Activated naive CD8-positive, alpha-beta T cell treated with anti-CD3 and anti-CD28 coated beads for 36 hours (primary cell): Measurements from ENCODE around the gene MTAP. TPM values are rescaled to one million over a fixed set of nuclear protein-coding genes. Genes with fewer than 3 reads are reported as not detected.
A peak's percentile ranks its signal among the peaks of the same experiment; 100 is the strongest.

Experiments used
- DNase-seq: peaks from one replicate; pipeline ENCODE4 v3.0.0; 2021
- H3K27ac Mint-ChIP-seq: one replicate; pipeline ENCODE4 v1.8.0; 2022; ENCODE audit warnings: mild to moderate bottlenecking, moderate library complexity, mixed read lengths
- H3K27me3 Mint-ChIP-seq: one replicate; pipeline ENCODE4 v1.8.0; 2022; ENCODE audit warnings: mild to moderate bottlenecking, mixed read lengths
- H3K36me3 Mint-ChIP-seq: one replicate; pipeline ENCODE4 v1.8.0; 2021; ENCODE audit warnings: mild to moderate bottlenecking, mixed read lengths
- H3K4me1 Mint-ChIP-seq: one replicate; pipeline ENCODE4 v1.8.0; 2021; ENCODE audit warnings: mixed read lengths
- H3K4me3 Mint-ChIP-seq: one replicate; pipeline ENCODE4 v1.8.0; 2022; ENCODE audit warnings: mild to moderate bottlenecking, moderate library complexity, mixed read lengths
- H3K9me3 Mint-ChIP-seq: one replicate; pipeline ENCODE4 v1.8.0; 2022; ENCODE audit warnings: mixed read lengths
- total RNA-seq, 2 experiments: library from RNA; stranded (reverse); gene quantifications; one replicate each; pipeline ENCODE4 v1.2.3, GENCODE V29; 2021

Gene MTAP
- total RNA-seq, 2 experiments from 2014 or later, result 87.5 to 105 TPM

DNA sequence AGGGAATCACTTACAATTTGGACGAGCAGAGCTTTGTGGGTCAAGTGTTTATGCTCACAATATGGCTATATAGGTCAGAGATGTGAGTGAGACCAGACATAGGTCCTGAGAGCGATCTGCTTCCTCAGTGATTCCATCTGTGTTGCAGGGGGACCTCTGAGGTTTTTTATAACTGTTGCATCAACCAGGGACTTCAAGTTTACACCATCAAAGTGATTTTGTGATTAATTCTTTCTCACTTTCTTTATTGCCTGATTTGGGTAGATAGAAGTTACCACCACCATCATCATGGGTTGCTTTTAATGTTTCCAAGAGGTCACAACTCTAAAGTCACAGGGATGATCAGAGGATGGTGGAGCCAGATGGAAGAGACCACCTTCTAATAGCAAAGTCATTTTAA lies 7.0 kb upstream of the MTAP start:
- Mint-ChIP-seq H3K36me3 (no peaks in the 10 kb centered on the region), H3K9me3 (no peaks in the 10 kb centered on the region), H3K4me1 (peaks cover 14% of the 10 kb centered on the region), H3K27ac (no peak overlapping the region), H3K4me3 (no peak overlapping the region), H3K27me3 (peaks cover 42% of the 10 kb centered on the region)
- no peak for DNase-seq

DNA sequence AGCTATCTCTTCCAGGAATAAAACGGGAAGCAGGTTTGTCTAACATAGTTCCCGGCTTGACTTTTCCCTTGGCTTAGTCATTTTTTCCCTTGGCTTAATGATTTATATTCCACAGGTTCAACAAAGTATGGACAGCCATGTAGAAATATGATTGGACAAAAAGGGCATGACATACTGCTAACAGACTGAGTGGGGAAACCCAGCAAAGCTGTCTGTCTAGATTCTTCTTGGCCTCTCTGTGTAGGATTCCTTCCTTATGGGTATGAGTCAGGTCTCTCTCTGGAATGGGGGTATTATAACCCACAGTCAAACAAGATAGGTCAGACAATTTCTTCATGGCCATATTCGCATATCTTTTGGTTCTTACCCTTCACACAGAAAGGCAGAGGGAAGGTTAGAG lies 5.7 kb upstream of the MTAP start:
- Mint-ChIP-seq H3K9me3 (no peaks in the 10 kb centered on the region), H3K27ac (no peak overlapping the region), H3K36me3 (no peaks in the 10 kb centered on the region), H3K4me3 (no peak overlapping the region), H3K4me1 (peaks cover 18% of the 10 kb centered on the region), H3K27me3 (peaks cover 38% of the 10 kb centered on the region)
- DNase-seq, result no peak

DNA sequence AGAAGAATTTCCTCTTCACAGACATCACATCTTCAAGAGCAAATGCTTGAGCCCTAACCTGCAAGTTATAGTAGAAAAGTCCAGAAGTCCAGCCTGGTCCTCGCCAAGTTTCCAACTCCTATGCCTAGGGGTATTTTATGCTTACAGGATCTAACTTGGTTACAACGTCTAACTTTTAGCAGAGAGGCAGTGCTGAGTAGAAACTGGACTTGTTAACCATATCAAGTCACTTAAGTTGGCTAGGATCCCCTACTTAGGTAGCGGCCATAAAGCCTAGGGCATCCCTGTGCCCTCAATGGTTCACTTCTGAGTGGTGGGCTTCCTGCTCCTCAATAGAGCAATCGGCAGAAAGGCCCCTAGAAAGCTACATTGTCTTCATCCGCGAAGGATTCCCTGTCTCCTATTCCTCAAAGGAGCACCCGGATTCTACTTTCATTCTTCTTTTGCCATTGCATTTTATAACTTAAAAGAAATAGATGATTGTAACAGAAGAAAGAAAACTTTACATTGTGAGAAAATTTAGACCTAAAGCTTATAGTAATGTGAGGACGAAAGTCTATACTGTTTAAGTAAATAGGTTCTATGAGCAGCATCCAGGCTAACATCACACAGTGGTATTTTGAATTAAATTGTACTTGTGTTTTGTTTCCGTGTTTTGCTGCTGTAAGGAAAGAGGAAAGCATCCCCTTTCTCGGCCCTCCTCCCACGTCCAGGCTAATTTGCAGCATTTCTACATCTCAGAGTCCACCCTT lies 1.3 kb upstream of the MTAP start:
- peak overlapping the region; percentile 100 for H3K27ac Mint-ChIP-seq

DNA sequence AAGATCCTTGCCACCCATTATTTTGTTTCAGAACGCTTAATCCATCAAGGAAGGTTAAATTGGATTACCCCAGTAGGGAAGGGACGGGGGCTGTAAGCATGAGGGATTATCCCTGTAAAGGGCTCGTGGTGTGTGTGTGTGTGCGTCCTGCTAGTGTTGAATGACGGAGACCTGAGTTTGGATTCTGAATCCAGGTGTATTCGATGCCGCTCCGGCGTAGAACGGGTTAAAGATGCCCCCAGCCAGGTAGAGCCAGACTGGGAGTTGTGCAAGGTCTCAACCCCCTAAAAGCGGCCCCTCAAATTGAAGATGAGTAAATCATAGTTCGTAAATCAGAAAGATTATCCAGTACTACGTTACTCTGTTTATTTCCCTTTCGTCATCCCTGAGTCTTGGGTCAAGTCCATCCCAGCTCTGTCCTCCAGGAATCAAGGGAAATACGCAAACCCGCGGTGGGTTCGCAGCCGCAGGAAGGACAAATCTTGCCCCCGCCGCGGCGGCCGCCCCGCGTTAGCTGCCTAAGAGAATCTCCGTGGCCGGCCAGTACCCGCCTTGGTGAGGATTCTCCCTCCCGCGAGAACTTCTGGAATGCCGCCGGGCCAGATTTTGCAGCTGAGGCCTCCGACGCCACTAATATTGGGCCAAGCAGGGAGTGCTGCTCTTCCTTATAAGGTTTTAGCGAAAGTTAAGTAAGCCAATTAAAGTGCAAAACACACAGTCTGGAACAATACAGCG lies 586 bp upstream of the MTAP start:
- H3K36me3 Mint-ChIP-seq, result peaks cover 31% of the 10 kb centered on the region
- no peaks in the 10 kb centered on the region for H3K9me3 Mint-ChIP-seq
- DNase-seq, result peak; percentile 27
- peak overlapping the region; percentile 100 for H3K27ac Mint-ChIP-seq
- H3K4me1 Mint-ChIP-seq, result peaks cover 37% of the 10 kb centered on the region
- peaks cover 21% of the 10 kb centered on the region for H3K27me3 Mint-ChIP-seq
- peak overlapping the region; percentile 100 for H3K4me3 Mint-ChIP-seq

More for the DNA sequence above, 1.3 kb upstream of the MTAP start:
- Mint-ChIP-seq H3K27me3 (peaks cover 28% of the 10 kb centered on the region), H3K36me3 (peaks cover 28% of the 10 kb centered on the region), H3K4me1 (peaks cover 35% of the 10 kb centered on the region), H3K4me3 (peak overlapping the region; percentile 100), H3K9me3 (no peaks in the 10 kb centered on the region)
- DNase-seq, result no peak

DNA sequence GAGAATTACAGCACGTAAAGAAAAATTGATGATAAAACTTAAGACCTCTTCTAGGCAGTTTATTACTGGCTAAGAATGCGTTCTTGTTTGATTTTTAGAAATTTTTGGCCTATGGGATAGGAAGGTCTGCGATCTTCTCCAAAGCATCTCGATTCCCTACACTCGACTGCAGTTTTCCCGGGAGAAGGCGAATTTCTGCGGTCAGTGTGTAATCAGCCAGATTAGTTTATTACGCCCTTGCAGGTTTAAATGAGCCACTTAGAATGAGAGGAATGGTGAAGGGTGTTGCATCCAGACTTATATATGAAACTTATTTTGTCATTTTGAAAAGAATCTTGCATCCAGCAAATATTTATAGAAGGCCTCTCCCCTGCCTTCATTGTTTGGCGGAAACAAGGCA lies 1.2 kb downstream of the MTAP start:
- peaks cover 42% of the 10 kb centered on the region for H3K4me1 Mint-ChIP-seq
- peaks cover 31% of the 10 kb centered on the region for H3K36me3 Mint-ChIP-seq
- H3K4me3 Mint-ChIP-seq, result peak overlapping the region; percentile 100
- no peak for DNase-seq
- peaks cover 10% of the 10 kb centered on the region for H3K27me3 Mint-ChIP-seq
- H3K9me3 Mint-ChIP-seq, result no peaks in the 10 kb centered on the region
- H3K27ac Mint-ChIP-seq, result peak overlapping the region; percentile 100

DNA sequence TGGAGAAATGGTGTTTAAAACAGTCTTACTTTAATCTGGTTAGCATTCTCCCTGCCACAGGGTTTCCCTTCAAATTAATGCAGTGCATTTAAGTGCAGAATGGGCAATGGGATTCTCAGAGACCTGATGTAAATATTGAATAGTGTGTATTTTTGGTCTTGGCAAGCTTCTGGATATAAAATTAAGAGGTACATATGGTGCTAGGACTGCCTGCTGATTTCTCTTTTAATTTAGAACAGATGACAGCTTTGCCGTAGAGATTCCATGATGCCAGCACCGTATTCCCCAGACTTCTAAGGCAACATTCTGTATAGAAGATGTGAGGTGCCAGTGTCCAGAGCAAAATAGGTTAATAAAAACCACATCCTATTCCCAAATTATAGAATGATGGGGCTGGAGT lies 1.9 kb downstream of the MTAP start:
- Mint-ChIP-seq H3K9me3 (no peaks in the 10 kb centered on the region), H3K27ac (no peak overlapping the region), H3K4me1 (peaks cover 46% of the 10 kb centered on the region), H3K36me3 (peaks cover 35% of the 10 kb centered on the region), H3K27me3 (peaks cover 10% of the 10 kb centered on the region), H3K4me3 (peak overlapping the region; percentile 100)
- DNase-seq, result no peak

DNA sequence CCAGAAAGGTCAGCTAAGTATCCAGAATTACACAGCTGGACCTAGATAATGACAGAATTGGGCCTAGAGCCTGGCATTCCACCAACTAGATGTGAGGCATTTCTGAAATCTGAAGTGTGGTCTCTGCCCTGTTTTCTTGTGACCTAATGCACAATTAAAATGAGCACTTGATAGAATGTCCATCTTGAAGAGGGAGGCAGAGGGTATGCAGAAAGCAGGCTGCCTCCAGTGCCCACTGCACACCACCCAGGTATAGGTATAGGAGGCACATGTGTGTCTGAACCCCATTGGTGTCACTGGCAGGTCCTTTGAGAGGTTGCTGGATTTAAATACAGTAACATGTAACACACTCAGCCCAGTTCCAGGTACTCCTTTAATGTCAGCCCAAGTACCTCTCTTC lies 2.4 kb downstream of the MTAP start:
- H3K27ac Mint-ChIP-seq, result peak overlapping the region; percentile 70
- H3K4me1 Mint-ChIP-seq, result peaks cover 48% of the 10 kb centered on the region
- H3K9me3 Mint-ChIP-seq, result no peaks in the 10 kb centered on the region
- DNase-seq, result no peak
- H3K27me3 Mint-ChIP-seq, result peaks cover 7% of the 10 kb centered on the region
- peaks cover 37% of the 10 kb centered on the region for H3K36me3 Mint-ChIP-seq
- peak overlapping the region; percentile 59 for H3K4me3 Mint-ChIP-seq

DNA sequence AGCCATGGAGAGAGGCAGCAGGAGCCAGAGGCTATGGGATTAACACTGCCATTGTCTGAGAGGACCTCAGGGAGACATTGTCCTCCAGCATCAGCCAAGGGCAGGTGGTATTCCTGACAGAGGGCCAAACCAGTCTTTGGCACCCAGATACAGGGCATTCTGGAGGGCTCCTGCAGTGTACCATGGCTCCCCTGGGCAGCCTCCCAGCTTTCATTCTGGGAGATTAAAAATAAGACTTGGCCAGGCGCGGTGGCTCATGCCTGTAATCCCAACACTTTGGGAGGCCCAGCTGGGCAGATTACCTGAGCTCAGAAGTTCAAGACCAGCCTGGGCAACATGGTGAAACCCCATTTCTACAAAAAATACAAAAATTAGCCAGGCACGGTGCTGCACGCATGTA lies 4.2 kb downstream of the MTAP start:
- no peak for DNase-seq
- Mint-ChIP-seq H3K27ac (peak overlapping the region; percentile 23), H3K4me1 (peaks cover 52% of the 10 kb centered on the region), H3K4me3 (no peak overlapping the region), H3K36me3 (peaks cover 44% of the 10 kb centered on the region), H3K27me3 (no peaks in the 10 kb centered on the region), H3K9me3 (no peaks in the 10 kb centered on the region)

DNA sequence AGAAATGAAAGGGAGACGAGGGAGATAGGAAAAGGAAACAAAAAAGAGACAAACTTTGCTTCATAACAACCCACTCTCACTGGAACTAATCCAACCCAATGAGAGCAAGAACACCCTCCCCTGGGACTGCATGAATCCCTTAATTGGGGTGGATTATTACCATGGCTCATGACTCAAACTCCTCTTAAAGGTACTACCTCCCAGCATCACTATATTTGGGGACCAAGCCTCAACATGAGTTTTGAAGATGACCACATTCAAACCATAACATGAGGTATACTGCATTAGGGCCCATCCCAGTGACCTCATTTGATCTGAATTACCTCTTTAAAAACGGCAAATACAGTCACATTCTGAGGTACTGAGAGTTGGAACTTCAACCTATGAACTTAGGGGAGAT lies 8.0 kb downstream of the MTAP start:
- Mint-ChIP-seq H3K27ac (peak overlapping the region; percentile 81), H3K36me3 (peaks cover 36% of the 10 kb centered on the region), H3K9me3 (no peaks in the 10 kb centered on the region), H3K4me1 (peaks cover 57% of the 10 kb centered on the region), H3K4me3 (no peak overlapping the region), H3K27me3 (no peaks in the 10 kb centered on the region)
- DNase-seq, result no peak

DNA sequence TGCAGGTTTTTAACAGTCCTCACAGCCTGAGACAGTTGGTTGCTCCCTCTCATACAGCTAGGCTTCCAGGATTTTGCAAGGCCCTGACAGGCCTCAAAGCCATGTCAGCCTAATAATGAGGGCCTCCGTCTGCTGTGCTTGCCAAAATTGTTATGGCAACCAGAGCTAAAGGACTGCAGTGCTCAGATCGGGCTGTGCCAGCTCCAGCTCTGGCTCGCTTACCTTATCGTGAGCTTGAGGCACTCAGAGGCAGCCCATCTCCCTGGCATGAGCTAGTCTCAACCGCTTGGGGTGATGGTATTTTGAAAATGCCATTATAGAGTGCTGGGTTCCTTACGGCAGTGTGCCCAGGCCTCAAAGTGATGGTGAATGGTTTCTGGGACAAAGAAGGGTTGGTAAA lies 8.4 kb downstream of the MTAP start:
- Mint-ChIP-seq H3K4me3 (no peak overlapping the region), H3K4me1 (peaks cover 52% of the 10 kb centered on the region), H3K27me3 (no peaks in the 10 kb centered on the region), H3K9me3 (no peaks in the 10 kb centered on the region), H3K36me3 (peaks cover 36% of the 10 kb centered on the region), H3K27ac (no peak overlapping the region)
- DNase-seq, result no peak

DNA sequence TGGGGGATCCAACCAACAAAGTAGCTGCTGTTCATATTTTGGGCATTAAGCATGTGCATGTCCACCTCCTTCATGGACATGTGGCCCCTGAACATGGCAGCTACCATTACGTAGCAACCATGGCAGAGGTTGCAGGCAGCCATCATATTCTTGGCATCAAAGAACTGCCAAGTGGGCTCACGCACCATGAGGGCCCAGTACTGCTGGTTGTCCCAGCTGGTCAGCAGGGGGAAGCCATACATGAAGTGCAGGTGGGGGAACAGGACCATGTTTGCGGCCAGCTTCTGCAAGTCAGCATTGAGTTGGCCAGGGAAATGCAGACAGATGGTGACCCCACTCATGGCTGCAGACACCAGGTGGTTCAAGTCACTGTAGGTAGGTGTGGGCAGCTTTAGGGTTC lies 9.5 kb downstream of the MTAP start:
- Mint-ChIP-seq H3K27me3 (no peaks in the 10 kb centered on the region), H3K27ac (peak overlapping the region; percentile 10), H3K4me3 (no peak overlapping the region), H3K36me3 (peaks cover 37% of the 10 kb centered on the region), H3K4me1 (peaks cover 49% of the 10 kb centered on the region), H3K9me3 (no peaks in the 10 kb centered on the region)
- no peak for DNase-seq

DNA sequence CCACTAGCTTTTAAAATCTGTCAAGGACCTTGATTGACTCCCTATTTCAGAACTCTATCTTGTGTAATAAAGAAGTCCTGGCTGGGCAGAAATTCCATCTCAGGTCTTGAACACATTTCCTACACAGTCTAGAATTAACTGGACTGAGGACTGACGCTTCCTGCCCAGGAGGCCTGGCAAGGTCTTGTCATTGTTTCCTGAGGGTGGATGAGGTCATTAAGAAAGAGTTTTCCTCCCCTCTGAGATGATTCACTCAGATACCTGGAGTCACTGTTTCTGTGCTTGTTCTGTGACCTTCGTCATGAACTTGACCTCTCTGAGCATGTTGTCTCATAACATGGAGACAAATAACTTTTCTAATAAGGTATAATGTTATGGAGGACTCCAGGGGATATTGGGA lies 10.0 kb downstream of the MTAP start:
- Mint-ChIP-seq H3K9me3 (no peaks in the 10 kb centered on the region), H3K4me1 (peaks cover 49% of the 10 kb centered on the region), H3K27me3 (no peaks in the 10 kb centered on the region), H3K36me3 (peaks cover 42% of the 10 kb centered on the region), H3K4me3 (no peak overlapping the region), H3K27ac (peak overlapping the region; percentile 10)
- DNase-seq, result no peak

DNA sequence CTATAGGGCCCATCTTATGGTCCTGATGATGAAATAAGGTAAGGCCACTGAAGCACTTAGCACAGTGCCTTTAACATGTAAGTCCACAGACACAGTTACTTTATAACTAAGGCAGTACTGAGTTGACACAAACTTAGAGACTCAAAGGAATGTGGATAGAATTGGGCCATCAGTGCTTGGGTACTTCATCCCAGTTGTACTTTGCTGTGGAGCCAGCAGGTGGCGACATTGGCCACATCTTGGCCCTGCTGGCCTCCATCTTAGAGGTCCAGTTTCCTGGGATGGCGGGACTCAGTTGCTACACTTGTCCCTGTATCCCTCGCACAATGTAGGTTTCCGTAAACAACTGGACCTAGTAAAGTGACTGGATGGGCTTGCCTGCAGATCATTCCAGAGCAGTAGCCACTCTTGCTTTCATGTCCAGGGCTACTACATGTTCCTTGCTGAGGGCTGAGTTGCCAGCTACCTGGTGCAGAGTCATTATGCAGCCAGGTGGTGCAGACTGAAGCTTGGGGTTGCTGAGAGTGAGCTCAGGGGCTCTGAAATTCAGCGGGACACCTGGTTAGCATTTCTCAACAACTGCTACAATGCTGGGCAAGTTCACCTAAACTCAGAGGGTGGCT lies 10.6 kb downstream of the MTAP start:
- Mint-ChIP-seq H3K36me3 (peaks cover 48% of the 10 kb centered on the region), H3K4me3 (no peak overlapping the region), H3K27me3 (no peaks in the 10 kb centered on the region), H3K9me3 (no peaks in the 10 kb centered on the region), H3K4me1 (peaks cover 45% of the 10 kb centered on the region), H3K27ac (peak overlapping the region; percentile 10)
- DNase-seq, result peak; percentile 59

DNA sequence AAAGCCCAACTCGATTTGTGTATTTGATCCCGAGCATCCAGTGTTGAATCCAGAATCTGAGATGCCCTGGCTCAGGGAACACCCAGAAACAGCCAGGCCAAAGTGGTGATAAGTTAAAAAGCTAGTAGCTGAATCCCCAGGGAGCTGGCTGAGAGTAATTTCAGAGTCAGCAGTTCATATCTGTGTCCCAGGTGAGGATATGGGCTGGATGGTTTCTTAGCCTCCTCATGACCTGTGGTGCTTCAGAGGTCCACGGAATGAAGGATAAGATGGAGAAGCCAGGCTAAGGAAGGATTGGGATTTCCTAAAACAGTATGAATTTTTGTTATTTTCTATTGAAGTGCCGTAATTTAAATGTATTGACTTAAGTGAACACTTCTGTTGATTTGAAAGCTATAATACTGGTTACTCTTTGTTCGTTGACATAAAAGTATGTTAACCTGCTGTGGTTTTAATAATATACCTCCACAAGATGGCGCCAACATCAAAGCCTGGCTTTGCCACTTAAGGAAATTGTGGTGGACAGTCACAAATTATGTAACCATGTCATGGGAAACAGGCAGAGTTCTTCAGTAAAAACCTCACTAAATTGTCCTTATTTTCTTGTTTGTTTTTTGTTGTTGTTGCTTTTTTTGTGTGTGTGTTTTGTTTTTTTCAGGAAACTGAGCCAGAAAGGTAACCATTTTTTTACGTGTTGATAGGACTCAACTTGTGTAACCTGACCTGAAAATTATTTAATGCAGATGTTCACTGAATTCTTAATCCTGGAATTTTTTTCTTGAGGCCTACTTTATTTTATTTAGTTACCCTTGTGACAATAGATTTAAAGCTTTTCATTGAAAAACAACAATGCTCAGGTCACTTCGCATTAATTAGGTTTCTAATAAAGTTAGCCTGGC lies 11.4 kb downstream of the MTAP start:
- Mint-ChIP-seq H3K27ac (no peak overlapping the region), H3K9me3 (no peaks in the 10 kb centered on the region), H3K4me3 (no peak overlapping the region), H3K4me1 (peaks cover 40% of the 10 kb centered on the region), H3K36me3 (peaks cover 54% of the 10 kb centered on the region), H3K27me3 (no peaks in the 10 kb centered on the region)
- peak; percentile 32 for DNase-seq

DNA sequence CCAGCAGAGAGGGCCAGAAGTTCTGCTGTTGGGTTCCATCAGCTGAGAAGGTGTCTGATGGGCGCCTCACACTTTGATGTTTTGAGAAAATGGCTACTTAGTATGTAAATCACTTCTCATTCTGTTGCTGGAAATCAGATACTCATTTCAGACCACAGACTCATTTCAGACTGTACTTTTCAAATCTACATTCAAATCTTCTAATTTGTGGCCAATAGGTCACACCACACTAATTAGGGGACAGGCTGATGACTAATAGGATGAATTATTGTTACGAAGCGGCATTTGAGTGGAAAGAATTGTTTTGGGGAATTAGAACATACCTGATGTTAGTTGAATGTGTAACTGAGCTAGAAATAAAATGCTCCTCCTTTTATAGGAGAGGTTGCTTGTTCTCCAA lies 13.2 kb downstream of the MTAP start:
- Mint-ChIP-seq H3K4me3 (no peak overlapping the region), H3K27me3 (no peaks in the 10 kb centered on the region), H3K36me3 (peaks cover 62% of the 10 kb centered on the region), H3K4me1 (peaks cover 36% of the 10 kb centered on the region), H3K9me3 (peaks cover 2% of the 10 kb centered on the region), H3K27ac (no peak overlapping the region)
- DNase-seq, result no peak
